HEK293 (cell line): Measurements from ENCODE around the gene FAHD2A.
"Not testable (repeated sequence)": the region's sequence is repeated elsewhere in the genome, so short reads cannot be mapped to it uniquely, and the experiment has no call there.

Experiments used
- GLI2 ChIP-seq: fragments of 450-650 bp; formaldehyde crosslinking; IDR thresholded peaks from 2 replicates; pipeline ENCODE4; 2017; ENCODE audit warnings: missing biosample characterization, missing genetic modification characterization, low read depth, borderline replicate concordance
- GLI4 ChIP-seq: fragments of 450-650 bp; formaldehyde crosslinking; IDR thresholded peaks from 2 replicates; pipeline ENCODE4 v1.5.1; 2016; ENCODE audit warnings: missing biosample characterization, missing genetic modification characterization
- ZBTB49 ChIP-seq: fragments of 450-650 bp; formaldehyde crosslinking; IDR thresholded peaks from 2 replicates; pipeline ENCODE4 v1.5.1; 2016; ENCODE audit warnings: missing biosample characterization, missing genetic modification characterization, low read depth
- ZNF184 ChIP-seq: fragments of 450-650 bp; IDR thresholded peaks from 2 replicates; pipeline ENCODE4 v1.5.1; 2018; ENCODE audit warnings: missing biosample characterization, mild to moderate bottlenecking, missing genetic modification characterization
- ZNF660 ChIP-seq: fragments of 450-650 bp; IDR thresholded peaks from 2 replicates; pipeline ENCODE4 v1.5.1; 2018; ENCODE audit warnings: missing biosample characterization, mild to moderate bottlenecking, missing genetic modification characterization
- TF ChIP-seq, protein P1 (sequence below): fragments of 450-650 bp; formaldehyde crosslinking; IDR thresholded peaks from 2 replicates; pipeline ENCODE4 v1.5.1; 2016; ENCODE audit warnings: missing biosample characterization, missing genetic modification characterization
- TF ChIP-seq, protein P2 (sequence below): fragments of 450-650 bp; formaldehyde crosslinking; IDR thresholded peaks from 2 replicates; pipeline ENCODE4 v1.5.1; 2016; ENCODE audit warnings: missing biosample characterization, missing genetic modification characterization
- TF ChIP-seq, protein P3 (sequence below): fragments of 450-650 bp; formaldehyde crosslinking; IDR thresholded peaks from 2 replicates; pipeline ENCODE4 v1.5.1; 2017; ENCODE audit warnings: missing biosample characterization, missing genetic modification characterization
- TF ChIP-seq, protein P4 (sequence below): fragments of 450-650 bp; formaldehyde crosslinking; optimal IDR thresholded peaks from 2 replicates; pipeline ENCODE3; 2016; ENCODE audit warnings: missing biosample characterization, mild to moderate bottlenecking, missing genetic modification characterization

DNA sequence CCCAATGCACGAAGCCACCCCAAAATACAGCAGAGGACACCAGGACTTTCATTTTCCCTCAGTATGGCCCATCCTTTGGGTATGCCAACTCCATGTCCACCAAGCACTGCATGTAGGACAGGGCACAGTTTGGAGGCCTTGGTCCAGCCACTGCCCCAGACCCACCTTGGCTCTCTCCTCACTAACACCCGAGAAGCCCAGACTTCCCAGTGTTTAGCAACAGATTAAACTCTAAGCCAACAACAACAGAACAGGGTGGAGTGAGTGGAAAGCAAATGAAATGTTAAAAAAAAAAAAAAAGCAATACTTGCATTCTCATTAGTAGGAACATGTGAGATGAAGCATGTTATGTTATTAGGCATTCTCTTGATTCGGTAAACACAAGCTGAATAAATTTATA, 12.6 kb downstream of the FAHD2A start:
- TF ChIP-seq GLI2 (tag by site-specific recombination); GLI4 (tag by site-specific recombination); ZNF660 (tag by site-specific recombination); ZNF184; ZBTB49: not testable (repeated sequence)
- TF ChIP-seq, protein P1, sequence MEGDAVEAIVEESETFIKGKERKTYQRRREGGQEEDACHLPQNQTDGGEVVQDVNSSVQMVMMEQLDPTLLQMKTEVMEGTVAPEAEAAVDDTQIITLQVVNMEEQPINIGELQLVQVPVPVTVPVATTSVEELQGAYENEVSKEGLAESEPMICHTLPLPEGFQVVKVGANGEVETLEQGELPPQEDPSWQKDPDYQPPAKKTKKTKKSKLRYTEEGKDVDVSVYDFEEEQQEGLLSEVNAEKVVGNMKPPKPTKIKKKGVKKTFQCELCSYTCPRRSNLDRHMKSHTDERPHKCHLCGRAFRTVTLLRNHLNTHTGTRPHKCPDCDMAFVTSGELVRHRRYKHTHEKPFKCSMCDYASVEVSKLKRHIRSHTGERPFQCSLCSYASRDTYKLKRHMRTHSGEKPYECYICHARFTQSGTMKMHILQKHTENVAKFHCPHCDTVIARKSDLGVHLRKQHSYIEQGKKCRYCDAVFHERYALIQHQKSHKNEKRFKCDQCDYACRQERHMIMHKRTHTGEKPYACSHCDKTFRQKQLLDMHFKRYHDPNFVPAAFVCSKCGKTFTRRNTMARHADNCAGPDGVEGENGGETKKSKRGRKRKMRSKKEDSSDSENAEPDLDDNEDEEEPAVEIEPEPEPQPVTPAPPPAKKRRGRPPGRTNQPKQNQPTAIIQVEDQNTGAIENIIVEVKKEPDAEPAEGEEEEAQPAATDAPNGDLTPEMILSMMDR, result not testable (repeated sequence)
- TF ChIP-seq, protein P2, sequence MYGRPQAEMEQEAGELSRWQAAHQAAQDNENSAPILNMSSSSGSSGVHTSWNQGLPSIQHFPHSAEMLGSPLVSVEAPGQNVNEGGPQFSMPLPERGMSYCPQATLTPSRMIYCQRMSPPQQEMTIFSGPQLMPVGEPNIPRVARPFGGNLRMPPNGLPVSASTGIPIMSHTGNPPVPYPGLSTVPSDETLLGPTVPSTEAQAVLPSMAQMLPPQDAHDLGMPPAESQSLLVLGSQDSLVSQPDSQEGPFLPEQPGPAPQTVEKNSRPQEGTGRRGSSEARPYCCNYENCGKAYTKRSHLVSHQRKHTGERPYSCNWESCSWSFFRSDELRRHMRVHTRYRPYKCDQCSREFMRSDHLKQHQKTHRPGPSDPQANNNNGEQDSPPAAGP (tag by site-specific recombination), result not testable (repeated sequence)
- TF ChIP-seq, protein P3, sequence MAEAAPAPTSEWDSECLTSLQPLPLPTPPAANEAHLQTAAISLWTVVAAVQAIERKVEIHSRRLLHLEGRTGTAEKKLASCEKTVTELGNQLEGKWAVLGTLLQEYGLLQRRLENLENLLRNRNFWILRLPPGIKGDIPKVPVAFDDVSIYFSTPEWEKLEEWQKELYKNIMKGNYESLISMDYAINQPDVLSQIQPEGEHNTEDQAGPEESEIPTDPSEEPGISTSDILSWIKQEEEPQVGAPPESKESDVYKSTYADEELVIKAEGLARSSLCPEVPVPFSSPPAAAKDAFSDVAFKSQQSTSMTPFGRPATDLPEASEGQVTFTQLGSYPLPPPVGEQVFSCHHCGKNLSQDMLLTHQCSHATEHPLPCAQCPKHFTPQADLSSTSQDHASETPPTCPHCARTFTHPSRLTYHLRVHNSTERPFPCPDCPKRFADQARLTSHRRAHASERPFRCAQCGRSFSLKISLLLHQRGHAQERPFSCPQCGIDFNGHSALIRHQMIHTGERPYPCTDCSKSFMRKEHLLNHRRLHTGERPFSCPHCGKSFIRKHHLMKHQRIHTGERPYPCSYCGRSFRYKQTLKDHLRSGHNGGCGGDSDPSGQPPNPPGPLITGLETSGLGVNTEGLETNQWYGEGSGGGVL (tag by site-specific recombination), result not testable (repeated sequence)
- TF ChIP-seq, protein P4, sequence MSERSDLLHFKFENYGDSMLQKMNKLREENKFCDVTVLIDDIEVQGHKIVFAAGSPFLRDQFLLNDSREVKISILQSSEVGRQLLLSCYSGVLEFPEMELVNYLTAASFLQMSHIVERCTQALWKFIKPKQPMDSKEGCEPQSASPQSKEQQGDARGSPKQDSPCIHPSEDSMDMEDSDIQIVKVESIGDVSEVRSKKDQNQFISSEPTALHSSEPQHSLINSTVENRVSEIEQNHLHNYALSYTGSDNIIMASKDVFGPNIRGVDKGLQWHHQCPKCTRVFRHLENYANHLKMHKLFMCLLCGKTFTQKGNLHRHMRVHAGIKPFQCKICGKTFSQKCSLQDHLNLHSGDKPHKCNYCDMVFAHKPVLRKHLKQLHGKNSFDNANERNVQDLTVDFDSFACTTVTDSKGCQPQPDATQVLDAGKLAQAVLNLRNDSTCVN (tag by site-specific recombination), result not testable (repeated sequence)
